Neural progenitor cell (in vitro differentiated cells): ENCODE results near the gene SERPINE1.

Experiments
- CTCF ChIP-seq: fragments of 200-600 bp; sonication (generic); IDR thresholded peaks from 2 replicates; pipeline ENCODE4 v1.5.1; 2017; ENCODE audit warnings: antibody characterized with exemption, mild to moderate bottlenecking
- EZH2 ChIP-seq: fragments of 200-600 bp; sonication (generic); IDR thresholded peaks from 2 replicates; pipeline ENCODE4 v1.6.1; 2017; ENCODE audit warnings: antibody characterized with exemption, mild to moderate bottlenecking, moderate library complexity
- EZH2phosphoT487 ChIP-seq: fragments of 200-600 bp; sonication (generic); IDR thresholded peaks from 2 replicates; pipeline ENCODE4 v1.6.1; 2017; ENCODE audit warnings: antibody characterized with exemption

- TF ChIP-seq CTCF (no peak), EZH2 (no peak), EZH2phosphoT487 (no peak)
Observed at GRCh38 chr7:101155303-101155702, 28.4 kb downstream of the SERPINE1 start.
